Activated B cell treated with CpG ODN at 0.5 μM for 24 hours (primary cell): ENCODE data around the gene ROBO2. TPM values are rescaled to one million over a fixed set of nuclear protein-coding genes. Genes with fewer than 3 reads are reported as not detected.

Experiments used
- ATAC-seq: fragments of 200-7000 bp; cut with Tn5 transposase; one replicate; pipeline ENCODE4 v1.10.0; 2021; ENCODE audit warnings: low read depth, mild to moderate bottlenecking, moderate library complexity
- CTCF ChIA-PET: fragments of 350-600 bp; sonication (Branson Sonifier 250); formaldehyde crosslinking; loops from one replicate; lab custom pipeline; 2021; ENCODE audit warnings: antibody characterized with exemption; lab: Charles Lee
- POLR2A ChIA-PET: fragments of 350-600 bp; sonication (Branson Sonifier 250); formaldehyde crosslinking; loops from one replicate; lab custom pipeline; 2021; ENCODE audit warnings: antibody characterized with exemption; lab: Charles Lee
- DNase-seq: peaks from one replicate; pipeline ENCODE4 v3.0.0; 2022
- H3K27ac Mint-ChIP-seq: one replicate; pipeline ENCODE4 v1.8.0; 2020; ENCODE audit warnings: mixed read lengths
- H3K27me3 Mint-ChIP-seq: one replicate; pipeline ENCODE4 v1.8.0; 2021; ENCODE audit warnings: mixed read lengths
- H3K36me3 Mint-ChIP-seq: one replicate; pipeline ENCODE4 v1.8.0; 2021; ENCODE audit warnings: low read depth, mixed read lengths
- H3K4me1 Mint-ChIP-seq: one replicate; pipeline ENCODE4 v1.8.0; 2021; ENCODE audit warnings: mixed read lengths
- H3K4me3 Mint-ChIP-seq: one replicate; pipeline ENCODE4 v1.8.0; 2020; ENCODE audit warnings: mild to moderate bottlenecking, mixed read lengths
- H3K9me3 Mint-ChIP-seq: one replicate; pipeline ENCODE4 v1.8.0; 2020; ENCODE audit warnings: mixed read lengths
- intact Hi-C: fragments of 100-400 bp; cut with micrococcal nuclease; formaldehyde crosslinking; loops from one replicate; pipeline ENCODE4 v1.15.1; 2024
- total RNA-seq: library from RNA; stranded (reverse); gene quantifications from 2 replicates; pipeline ENCODE4 v1.2.3, GENCODE V29; 2022
- TF ChIP-seq, protein P1 (sequence below): fragments of 200-600 bp; IDR thresholded peaks from one replicate; pipeline ENCODE4 v1.8.0; 2022; ENCODE audit warnings: antibody characterized with exemption, mild to moderate bottlenecking

ROBO2 gene
- total RNA-seq, 1 donor from 2014 or later, result not detected

DNA sequence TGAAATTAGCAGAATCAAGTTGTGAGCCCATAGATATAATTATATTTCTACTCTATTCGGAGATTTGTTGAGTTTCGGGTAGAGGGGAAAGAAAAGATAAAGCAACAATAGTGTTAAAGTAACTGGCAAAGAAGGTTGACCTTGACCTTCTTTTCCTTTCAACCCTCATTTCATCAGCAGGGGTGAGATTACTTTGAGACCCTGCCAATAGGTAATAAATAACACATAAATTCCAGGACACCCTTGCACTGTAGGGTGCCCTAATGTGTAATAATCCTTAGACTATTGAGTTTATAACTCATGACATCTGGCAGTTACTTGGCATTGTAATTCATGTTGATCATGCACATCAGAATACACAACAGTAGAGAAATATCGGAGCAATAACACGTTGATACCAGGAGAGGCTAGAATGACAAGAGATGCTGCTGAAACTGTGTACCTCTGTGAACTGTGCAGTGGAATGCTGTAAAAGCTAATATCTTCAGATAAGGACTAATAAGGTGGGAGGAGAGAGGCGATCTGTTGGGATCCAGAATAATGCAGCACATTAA lies 426.7 kb downstream of the ROBO2 start:
- Mint-ChIP-seq H3K27me3 (no peaks in the 10 kb centered on the region), H3K27ac (no peak overlapping the region), H3K4me1 (no peaks in the 10 kb centered on the region), H3K4me3 (no peak overlapping the region), H3K36me3 (no peaks in the 10 kb centered on the region), H3K9me3 (peaks cover 5% of the 10 kb centered on the region)
- TF ChIP-seq, protein P1, sequence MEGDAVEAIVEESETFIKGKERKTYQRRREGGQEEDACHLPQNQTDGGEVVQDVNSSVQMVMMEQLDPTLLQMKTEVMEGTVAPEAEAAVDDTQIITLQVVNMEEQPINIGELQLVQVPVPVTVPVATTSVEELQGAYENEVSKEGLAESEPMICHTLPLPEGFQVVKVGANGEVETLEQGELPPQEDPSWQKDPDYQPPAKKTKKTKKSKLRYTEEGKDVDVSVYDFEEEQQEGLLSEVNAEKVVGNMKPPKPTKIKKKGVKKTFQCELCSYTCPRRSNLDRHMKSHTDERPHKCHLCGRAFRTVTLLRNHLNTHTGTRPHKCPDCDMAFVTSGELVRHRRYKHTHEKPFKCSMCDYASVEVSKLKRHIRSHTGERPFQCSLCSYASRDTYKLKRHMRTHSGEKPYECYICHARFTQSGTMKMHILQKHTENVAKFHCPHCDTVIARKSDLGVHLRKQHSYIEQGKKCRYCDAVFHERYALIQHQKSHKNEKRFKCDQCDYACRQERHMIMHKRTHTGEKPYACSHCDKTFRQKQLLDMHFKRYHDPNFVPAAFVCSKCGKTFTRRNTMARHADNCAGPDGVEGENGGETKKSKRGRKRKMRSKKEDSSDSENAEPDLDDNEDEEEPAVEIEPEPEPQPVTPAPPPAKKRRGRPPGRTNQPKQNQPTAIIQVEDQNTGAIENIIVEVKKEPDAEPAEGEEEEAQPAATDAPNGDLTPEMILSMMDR, result no peak
- no peak for DNase-seq
- ChIA-PET CTCF (no interaction called here), POLR2A (no interaction called here)
- intact Hi-C loops, result no loop called here
- no peak for ATAC-seq

DNA sequence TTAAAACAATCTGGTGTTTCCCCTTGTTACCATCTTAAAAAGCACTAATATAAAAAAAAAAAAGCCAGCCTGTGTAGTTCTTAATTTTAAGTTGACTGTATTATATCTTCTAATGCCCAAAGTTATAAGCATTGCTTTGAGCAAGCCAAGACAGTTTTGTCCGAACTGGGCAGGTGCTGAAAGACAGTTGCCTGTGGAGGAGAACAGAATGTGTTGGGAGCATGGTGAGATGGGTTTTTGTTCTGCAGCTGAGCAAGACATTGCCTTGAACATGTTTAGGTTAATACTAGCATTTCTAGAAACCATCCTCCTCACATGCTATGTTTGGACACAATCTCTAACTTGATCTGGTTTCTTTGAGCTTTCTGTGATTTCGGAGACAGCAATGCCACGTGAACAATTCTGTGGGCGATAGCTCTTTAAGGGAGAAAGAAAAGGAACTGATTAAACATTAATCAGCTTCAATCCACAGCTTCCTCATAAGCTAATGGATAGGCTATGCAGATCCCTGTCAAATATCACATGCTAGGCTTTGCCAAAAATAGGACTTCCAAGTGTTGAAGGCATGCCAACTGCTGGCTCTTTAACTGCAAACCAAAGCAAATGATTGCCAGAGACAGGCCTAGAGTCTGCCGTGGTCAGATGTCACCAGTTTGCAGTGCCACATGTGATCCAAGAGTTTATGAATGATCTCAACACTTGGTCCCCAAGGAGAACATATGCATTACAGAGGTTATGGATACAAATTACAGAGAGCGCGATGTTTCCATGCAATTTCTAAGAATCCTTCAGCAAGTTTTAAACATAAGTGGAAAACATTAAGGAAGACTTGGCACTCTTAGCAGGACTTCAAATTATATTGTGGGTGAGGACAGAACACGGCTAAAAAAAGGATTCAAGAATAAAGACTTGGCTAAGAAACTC lies 428.1 kb downstream of the ROBO2 start:
- ChIA-PET CTCF (no interaction called here), POLR2A (no interaction called here)
- H3K27ac Mint-ChIP-seq, result no peak overlapping the region
- H3K36me3 Mint-ChIP-seq, result no peaks in the 10 kb centered on the region
- no peaks in the 10 kb centered on the region for H3K27me3 Mint-ChIP-seq
- H3K4me1 Mint-ChIP-seq, result no peaks in the 10 kb centered on the region
- ATAC-seq, result no peak
- intact Hi-C loops, result no loop called here
- TF ChIP-seq, protein P1, result no peak
- H3K9me3 Mint-ChIP-seq, result peaks cover 5% of the 10 kb centered on the region
- H3K4me3 Mint-ChIP-seq, result no peak overlapping the region
- DNase-seq, result no peak

DNA sequence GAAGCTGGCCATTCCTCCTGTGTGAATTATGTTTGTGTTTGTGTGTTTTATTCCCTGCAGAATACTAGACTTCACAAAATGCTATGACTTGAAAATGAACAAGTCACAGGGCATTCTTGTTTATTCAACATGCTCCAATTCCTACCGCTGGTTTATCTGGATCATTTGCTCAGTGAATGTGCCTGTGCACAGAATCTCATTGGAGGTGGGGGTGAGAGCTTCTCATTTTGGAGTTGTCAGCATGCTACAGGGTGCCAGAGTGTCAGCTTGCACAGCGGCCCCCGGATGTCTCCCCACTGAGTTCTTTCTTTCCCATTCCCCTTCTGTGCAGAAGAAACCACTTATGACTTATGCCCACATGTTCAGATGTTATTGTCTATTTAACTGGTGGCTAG lies 428.7 kb downstream of the ROBO2 start:
- Mint-ChIP-seq H3K27ac (no peak overlapping the region), H3K4me3 (no peak overlapping the region), H3K36me3 (no peaks in the 10 kb centered on the region), H3K27me3 (no peaks in the 10 kb centered on the region), H3K4me1 (no peaks in the 10 kb centered on the region), H3K9me3 (peaks cover 5% of the 10 kb centered on the region)
- DNase-seq (no peak), ATAC-seq (no peak)
- intact Hi-C loops, result no loop called here
- ChIA-PET POLR2A (no interaction called here), CTCF (no interaction called here)
- TF ChIP-seq, protein P1, result no peak

DNA sequence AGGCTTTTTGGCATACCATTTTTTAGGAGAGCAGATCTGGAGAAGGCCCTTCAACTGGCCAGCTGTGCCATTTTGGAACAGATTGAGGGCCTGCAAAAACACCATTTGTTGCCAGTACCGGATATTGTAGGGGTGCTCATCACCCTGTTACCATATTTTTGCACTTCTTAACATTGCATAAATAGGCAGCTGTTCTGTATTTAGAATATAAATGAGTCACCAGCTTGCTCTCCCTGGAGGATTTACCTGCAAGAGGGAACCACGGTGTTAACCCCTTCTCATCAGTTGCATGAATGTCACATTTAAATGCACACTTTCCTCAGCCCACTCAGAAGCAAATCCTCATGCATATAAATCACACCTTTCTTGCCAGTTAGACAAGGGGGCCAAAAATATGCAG lies 435.6 kb downstream of the ROBO2 start:
- TF ChIP-seq, protein P1, result no peak
- Mint-ChIP-seq H3K4me3 (no peak overlapping the region), H3K9me3 (peaks cover 6% of the 10 kb centered on the region), H3K4me1 (no peaks in the 10 kb centered on the region), H3K27me3 (no peaks in the 10 kb centered on the region), H3K36me3 (no peaks in the 10 kb centered on the region), H3K27ac (no peak overlapping the region)
- intact Hi-C loops, result no loop called here
- DNase-seq (no peak), ATAC-seq (no peak)
- ChIA-PET CTCF (no interaction called here), POLR2A (no interaction called here)

DNA sequence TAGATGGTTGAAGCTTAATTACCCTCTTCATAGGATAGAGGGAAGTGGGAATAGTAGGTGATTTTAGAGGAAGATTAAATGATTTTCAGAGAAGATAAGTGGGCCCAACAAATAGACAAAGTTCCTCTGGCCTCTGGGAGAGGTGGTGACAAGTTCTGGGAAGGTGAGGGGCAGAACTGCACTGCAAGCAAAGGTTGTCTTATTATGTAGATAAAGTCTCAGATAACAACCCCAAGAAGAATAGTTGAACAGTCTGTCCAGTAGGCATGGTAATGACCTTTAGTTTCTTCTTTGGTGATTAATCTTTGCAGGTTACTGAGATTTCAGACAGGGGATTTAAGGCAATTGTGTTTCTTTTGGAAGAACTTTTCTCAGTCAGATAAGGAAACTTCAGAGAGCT lies 439.1 kb downstream of the ROBO2 start:
- no peaks in the 10 kb centered on the region for H3K36me3 Mint-ChIP-seq
- ChIA-PET CTCF (no interaction called here), POLR2A (no interaction called here)
- no peak overlapping the region for H3K4me3 Mint-ChIP-seq
- H3K4me1 Mint-ChIP-seq, result no peaks in the 10 kb centered on the region
- peaks cover 2% of the 10 kb centered on the region for H3K9me3 Mint-ChIP-seq
- no peak overlapping the region for H3K27ac Mint-ChIP-seq
- TF ChIP-seq, protein P1, result no peak
- ATAC-seq, result no peak
- intact Hi-C loops, result no loop called here
- H3K27me3 Mint-ChIP-seq, result no peaks in the 10 kb centered on the region
- no peak for DNase-seq
